Osteoblast (primary cell): ENCODE measurements around the gene SCN3B. TPM values are rescaled to one million over a fixed set of nuclear protein-coding genes. Genes with fewer than 3 reads are reported as not detected.
A peak's percentile ranks its signal among the peaks of the same experiment; 100 is the strongest.

Experiments
- DNase-seq: peaks from one replicate; pipeline ENCODE4 v3.0.0; 2011; ENCODE audit warnings: low spot score, mixed read lengths; ENCODE audit not compliant: insufficient read length; ENCODE audit errors: missing footprints
- H2AFZ ChIP-seq: 2 replicates; pipeline ENCODE4 v1.6.0; 2011; ENCODE audit warnings: mild to moderate bottlenecking, low read length
- H3K27ac ChIP-seq: 2 replicates; pipeline ENCODE4 v1.5.1; 2011; ENCODE audit warnings: mild to moderate bottlenecking, low read depth, low read length, moderate library complexity
- H3K27me3 ChIP-seq: 2 replicates; pipeline ENCODE4 v1.6.0; 2012; ENCODE audit warnings: mild to moderate bottlenecking, control low read depth, inconsistent platforms, low read length, moderate library complexity; ENCODE audit not compliant: insufficient read depth
- H3K36me3 ChIP-seq: 2 replicates; pipeline ENCODE4 v1.5.1; 2011; ENCODE audit warnings: mild to moderate bottlenecking, low read length, control low read depth, moderate library complexity; ENCODE audit not compliant: insufficient read depth
- H3K4me1 ChIP-seq: 2 replicates; pipeline ENCODE4 v1.5.1; 2011; ENCODE audit warnings: mild to moderate bottlenecking, low read length, control low read depth, moderate library complexity; ENCODE audit not compliant: insufficient read depth
- H3K4me2 ChIP-seq: 2 replicates; pipeline ENCODE4 v1.6.0; 2011; ENCODE audit warnings: mild to moderate bottlenecking, low read length; ENCODE audit not compliant: insufficient read depth
- H3K4me3 ChIP-seq: fragments of 200-600 bp; sonication (generic); 3 replicates; pipeline ENCODE4 v1.5.1; 2012; ENCODE audit warnings: mild to moderate bottlenecking, low read length, inconsistent platforms; ENCODE audit not compliant: insufficient read depth
- H3K79me2 ChIP-seq: 2 replicates; pipeline ENCODE4 v1.6.0; 2012; ENCODE audit warnings: mild to moderate bottlenecking, low read length, control low read depth, inconsistent platforms; ENCODE audit not compliant: insufficient read depth
- H3K9me3 ChIP-seq: 2 replicates; pipeline ENCODE4 v1.5.1; 2011; ENCODE audit warnings: low read depth, low read length, control low read depth
- H4K20me1 ChIP-seq: 2 replicates; pipeline ENCODE4 v1.6.0; 2012; ENCODE audit warnings: mild to moderate bottlenecking, low read length, control low read depth; ENCODE audit not compliant: insufficient read depth
- total RNA-seq: library from RNA; depleted of rRNA; stranded (reverse); fragments of >200 nt; gene quantifications from 2 replicates; pipeline ENCODE4 v1.2.3, GENCODE V29; 2012
- TF ChIP-seq, protein P1 (sequence below): IDR thresholded peaks from 2 replicates; pipeline ENCODE4 v1.5.1; 2011; ENCODE audit warnings: mild to moderate bottlenecking, low read depth, low read length, moderate library complexity; ENCODE audit errors: extremely low read depth

The SCN3B gene
- total RNA-seq, 1 donor, result under 0.01 TPM

DNA sequence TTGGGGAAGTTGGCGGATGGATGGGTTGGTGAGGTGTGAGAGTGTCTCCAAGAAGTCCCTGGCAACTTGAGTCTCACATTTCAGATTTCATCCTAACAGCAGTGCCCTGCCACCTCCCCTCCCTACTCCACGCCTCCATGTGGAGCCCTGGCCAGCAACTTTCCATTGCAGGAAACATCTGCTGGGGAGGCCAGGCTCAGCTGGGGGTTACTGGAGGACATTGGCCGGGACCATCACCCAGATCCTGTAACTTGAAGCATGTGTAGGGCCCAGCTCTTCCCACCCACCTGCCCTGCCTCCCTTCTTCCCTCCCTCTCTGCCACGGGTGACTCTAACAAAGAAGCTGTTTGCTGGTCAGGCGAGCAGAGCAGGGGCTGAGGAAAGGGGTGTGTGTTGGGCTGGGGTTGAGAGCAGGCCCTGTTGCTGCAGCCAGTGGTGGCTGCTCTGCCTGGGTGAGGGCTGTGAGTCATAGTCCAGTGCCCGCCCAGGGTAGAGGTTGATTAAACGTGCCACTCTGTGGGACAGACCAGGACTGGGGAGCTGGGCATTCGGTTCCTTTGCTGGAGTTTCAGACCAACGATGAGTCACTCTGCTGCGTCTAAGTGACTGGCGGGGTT, 64.0 kb downstream of the SCN3B start:
- TF ChIP-seq, protein P1, sequence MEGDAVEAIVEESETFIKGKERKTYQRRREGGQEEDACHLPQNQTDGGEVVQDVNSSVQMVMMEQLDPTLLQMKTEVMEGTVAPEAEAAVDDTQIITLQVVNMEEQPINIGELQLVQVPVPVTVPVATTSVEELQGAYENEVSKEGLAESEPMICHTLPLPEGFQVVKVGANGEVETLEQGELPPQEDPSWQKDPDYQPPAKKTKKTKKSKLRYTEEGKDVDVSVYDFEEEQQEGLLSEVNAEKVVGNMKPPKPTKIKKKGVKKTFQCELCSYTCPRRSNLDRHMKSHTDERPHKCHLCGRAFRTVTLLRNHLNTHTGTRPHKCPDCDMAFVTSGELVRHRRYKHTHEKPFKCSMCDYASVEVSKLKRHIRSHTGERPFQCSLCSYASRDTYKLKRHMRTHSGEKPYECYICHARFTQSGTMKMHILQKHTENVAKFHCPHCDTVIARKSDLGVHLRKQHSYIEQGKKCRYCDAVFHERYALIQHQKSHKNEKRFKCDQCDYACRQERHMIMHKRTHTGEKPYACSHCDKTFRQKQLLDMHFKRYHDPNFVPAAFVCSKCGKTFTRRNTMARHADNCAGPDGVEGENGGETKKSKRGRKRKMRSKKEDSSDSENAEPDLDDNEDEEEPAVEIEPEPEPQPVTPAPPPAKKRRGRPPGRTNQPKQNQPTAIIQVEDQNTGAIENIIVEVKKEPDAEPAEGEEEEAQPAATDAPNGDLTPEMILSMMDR, result no peak

DNA sequence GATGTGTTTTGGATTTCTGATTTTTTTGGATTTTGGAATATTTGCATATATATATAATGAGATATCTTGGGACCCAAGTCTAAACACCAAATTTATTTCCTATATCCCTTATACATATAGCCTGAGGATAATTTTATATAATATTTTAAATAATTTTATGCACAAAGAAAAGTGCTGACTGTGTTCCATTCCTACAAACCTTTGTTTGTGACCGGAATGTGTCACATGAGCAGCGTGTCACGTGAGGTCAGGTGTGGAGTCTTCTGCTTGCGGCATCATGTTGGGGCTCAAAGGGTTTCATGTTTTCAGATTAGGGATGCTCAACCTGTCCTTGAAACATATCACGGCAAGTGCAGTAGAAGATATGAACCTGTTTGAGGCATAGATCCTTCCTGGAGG, 65.6 kb downstream of the SCN3B start:
- no peak overlapping the region for H3K4me3 ChIP-seq
- peaks cover 15% of the 10 kb centered on the region for H3K4me1 ChIP-seq
- H3K27ac ChIP-seq, result no peak overlapping the region
- H3K27me3 ChIP-seq, result no peaks in the 10 kb centered on the region
- H3K79me2 ChIP-seq, result no peaks in the 10 kb centered on the region
- no peak overlapping the region for H2AFZ ChIP-seq
- H3K4me2 ChIP-seq, result no peak overlapping the region
- no peaks in the 10 kb centered on the region for H3K9me3 ChIP-seq
- TF ChIP-seq, protein P1, result no peak
- H4K20me1 ChIP-seq, result peaks cover 21% of the 10 kb centered on the region
- peaks cover 6% of the 10 kb centered on the region for H3K36me3 ChIP-seq
- no peak for DNase-seq

More for the DNA sequence above, 64.0 kb downstream of the SCN3B start:
- peak; percentile 98 for DNase-seq
- Histone ChIP-seq H3K4me3 (no peak overlapping the region), H3K4me1 (peaks cover 22% of the 10 kb centered on the region), H4K20me1 (peaks cover 26% of the 10 kb centered on the region), H3K36me3 (peaks cover 6% of the 10 kb centered on the region), H3K79me2 (no peaks in the 10 kb centered on the region), H3K4me2 (no peak overlapping the region), H3K27me3 (no peaks in the 10 kb centered on the region), H3K9me3 (no peaks in the 10 kb centered on the region), H2AFZ (no peak overlapping the region), H3K27ac (no peak overlapping the region)

DNA sequence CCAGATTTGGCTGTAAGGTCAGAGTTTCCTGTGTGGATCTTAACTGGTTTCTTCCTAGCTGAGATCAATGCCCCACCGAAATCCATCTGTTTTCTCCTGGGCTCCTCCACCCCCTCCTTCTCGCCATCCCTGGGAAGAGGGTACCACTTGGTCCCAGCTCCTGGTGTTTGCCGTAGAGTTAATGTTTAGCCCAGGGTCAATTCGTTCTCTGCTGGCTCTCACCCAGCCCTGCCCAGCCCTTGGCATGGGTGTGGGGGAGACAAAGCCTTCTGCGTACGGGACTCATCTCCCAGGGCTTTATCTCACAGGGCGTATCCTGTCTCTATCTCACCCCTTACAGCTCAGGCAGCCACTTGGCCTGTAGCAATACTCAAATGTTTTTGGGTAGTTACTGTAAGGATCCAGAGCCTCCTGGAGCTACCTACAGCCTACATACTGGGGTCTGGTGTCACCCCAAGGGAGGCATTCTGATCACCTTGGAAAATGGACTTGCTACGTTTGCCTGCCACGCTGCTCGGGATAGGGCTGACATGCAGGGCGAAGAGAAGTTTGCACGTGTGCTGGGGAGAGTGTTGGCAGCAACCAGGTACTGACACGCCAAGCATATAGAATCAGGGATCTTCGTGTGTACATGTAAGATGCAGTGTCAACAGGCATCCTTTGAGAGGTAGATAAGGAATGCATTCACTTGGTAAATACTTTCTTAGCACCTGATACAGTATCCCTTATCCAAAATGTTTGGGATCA, 66.1 kb downstream of the SCN3B start:
- no peaks in the 10 kb centered on the region for H3K9me3 ChIP-seq
- no peak for DNase-seq
- no peak overlapping the region for H2AFZ ChIP-seq
- H3K4me1 ChIP-seq, result peaks cover 13% of the 10 kb centered on the region
- peaks cover 22% of the 10 kb centered on the region for H4K20me1 ChIP-seq
- no peak overlapping the region for H3K27ac ChIP-seq
- TF ChIP-seq, protein P1, result no peak
- no peak overlapping the region for H3K4me2 ChIP-seq
- no peaks in the 10 kb centered on the region for H3K79me2 ChIP-seq
- H3K27me3 ChIP-seq, result no peaks in the 10 kb centered on the region
- no peak overlapping the region for H3K4me3 ChIP-seq
- H3K36me3 ChIP-seq, result peaks cover 6% of the 10 kb centered on the region

DNA sequence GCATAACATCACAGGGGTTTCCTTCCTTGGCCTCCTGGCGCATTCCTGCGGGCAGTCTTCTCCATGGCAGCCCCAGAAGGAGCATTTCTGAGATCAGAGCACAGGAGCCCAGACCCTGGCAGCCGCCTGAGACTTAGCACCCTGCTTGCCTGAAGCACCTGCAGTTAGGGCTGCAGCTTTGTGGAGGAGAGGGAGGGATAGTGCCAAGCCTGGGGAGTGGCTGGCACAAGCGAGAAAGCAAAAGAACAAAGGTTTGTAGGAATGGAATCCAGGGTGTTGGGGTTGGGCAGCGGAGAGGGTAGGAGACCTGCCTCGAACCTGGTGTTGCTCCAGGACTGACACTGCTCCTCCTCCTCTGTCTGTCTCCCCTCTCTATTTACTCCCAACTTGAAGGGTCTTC, 66.9 kb downstream of the SCN3B start:
- no peaks in the 10 kb centered on the region for H3K27me3 ChIP-seq
- H3K36me3 ChIP-seq, result peaks cover 6% of the 10 kb centered on the region
- H3K9me3 ChIP-seq, result no peaks in the 10 kb centered on the region
- H2AFZ ChIP-seq, result no peak overlapping the region
- H3K4me1 ChIP-seq, result peaks cover 13% of the 10 kb centered on the region
- TF ChIP-seq, protein P1, result no peak
- H3K27ac ChIP-seq, result no peak overlapping the region
- no peaks in the 10 kb centered on the region for H3K79me2 ChIP-seq
- H4K20me1 ChIP-seq, result peaks cover 25% of the 10 kb centered on the region
- H3K4me2 ChIP-seq, result no peak overlapping the region
- DNase-seq, result no peak
- H3K4me3 ChIP-seq, result no peak overlapping the region
